Mesenchymal stem cell (in vitro differentiated cells and primary cell): ENCODE data around the gene CTNNA3.

ENCODE experiments used
- DNase-seq: peaks from one replicate; pipeline ENCODE4 v3.0.0-alpha.2; 2013
- H2AFZ ChIP-seq: one replicate; pipeline ENCODE4 v1.6.1; 2013; ENCODE audit warnings: low read depth, mild to moderate bottlenecking, control low read depth, inconsistent platforms, low read length, moderate library complexity
- H2AK5ac ChIP-seq: 2 replicates; pipeline ENCODE4 v1.6.1; 2013; ENCODE audit warnings: low read length, moderate library complexity, mild to moderate bottlenecking, inconsistent platforms; ENCODE audit not compliant: severe bottlenecking
- H2BK120ac ChIP-seq: one replicate; pipeline ENCODE4 v1.6.1; 2013; ENCODE audit warnings: low read depth, mild to moderate bottlenecking, inconsistent platforms, low read length, moderate library complexity
- H2BK12ac ChIP-seq, 2 experiments: one replicate each; pipeline ENCODE4 v1.6.1; 2013; ENCODE audit warnings: inconsistent platforms in 2 of 2, low read length in 2 of 2, mild to moderate bottlenecking in 2 of 2, moderate library complexity in 2 of 2, control low read depth in 1 of 2
- H2BK15ac ChIP-seq: one replicate; pipeline ENCODE4 v1.6.1; 2013; ENCODE audit warnings: mild to moderate bottlenecking, low read depth, inconsistent platforms; ENCODE audit not compliant: poor library complexity, severe bottlenecking
- H2BK5ac ChIP-seq: 2 replicates; pipeline ENCODE4 v1.6.1; 2013; ENCODE audit warnings: low read depth, mild to moderate bottlenecking, low read length, control low read depth, inconsistent platforms; ENCODE audit not compliant: poor library complexity, severe bottlenecking
- H3K14ac ChIP-seq, 2 experiments: one replicate each; pipeline ENCODE4 v1.6.1; 2013; ENCODE audit warnings: inconsistent platforms in 2 of 2, low read length in 2 of 2, control low read depth in 1 of 2, mild to moderate bottlenecking in 1 of 2, moderate library complexity in 1 of 2
- H3K18ac ChIP-seq, 2 experiments: one replicate each; pipeline ENCODE4 v1.6.1; 2013; ENCODE audit warnings: inconsistent platforms in 2 of 2, low read length in 2 of 2, control low read depth in 1 of 2, low read depth in 1 of 2, mild to moderate bottlenecking in 1 of 2
- H3K23ac ChIP-seq, 2 experiments: one replicate each; pipeline ENCODE4 v1.6.1; 2013; ENCODE audit warnings: inconsistent platforms in 2 of 2, low read length in 2 of 2, mild to moderate bottlenecking in 2 of 2, moderate library complexity in 2 of 2, control low read depth in 1 of 2
- H3K27ac ChIP-seq: 2 replicates; pipeline ENCODE4 v1.5.1; 2013; ENCODE audit warnings: mild to moderate bottlenecking, moderate library complexity, low read length, control low read depth, inconsistent platforms; ENCODE audit not compliant: poor library complexity, severe bottlenecking
- H3K27me3 ChIP-seq, 2 experiments: 2 replicates each; pipeline versions ENCODE4 v1.6.1 to v1.7.0; 2013; ENCODE audit warnings: low read length in 2 of 2, mild to moderate bottlenecking in 2 of 2, moderate library complexity in 2 of 2, control low read depth in 1 of 2, inconsistent platforms in 1 of 2; ENCODE audit not compliant: control insufficient read depth in 1 of 2, insufficient read depth in 1 of 2
- H3K36me3 ChIP-seq, 2 experiments: 2 replicates each; pipeline versions ENCODE4 v1.6.1 to v1.7.0; 2013; ENCODE audit warnings: low read length in 2 of 2, control low read depth in 1 of 2, inconsistent platforms in 1 of 2, low read depth in 1 of 2, mild to moderate bottlenecking in 1 of 2; ENCODE audit not compliant: insufficient read depth in 2 of 2, control insufficient read depth in 1 of 2
- H3K4ac ChIP-seq, 2 experiments: one replicate each; pipeline ENCODE4 v1.6.1; 2013; ENCODE audit warnings: inconsistent platforms in 2 of 2, low read length in 2 of 2, mild to moderate bottlenecking in 2 of 2, moderate library complexity in 2 of 2, control low read depth in 1 of 2, low read depth in 1 of 2
- H3K4me1 ChIP-seq: 2 replicates; pipeline ENCODE4 v1.6.1; 2013; ENCODE audit warnings: low read depth, low read length, control low read depth; ENCODE audit not compliant: control insufficient read depth, insufficient read depth
- H3K4me2 ChIP-seq: 2 replicates; pipeline ENCODE4 v1.6.1; 2013; ENCODE audit warnings: low read length, mild to moderate bottlenecking, inconsistent platforms; ENCODE audit not compliant: poor library complexity, severe bottlenecking
- H3K4me3 ChIP-seq, 2 experiments: 2 replicates each; pipeline versions ENCODE4 v1.5.1 to v1.7.0; 2013; ENCODE audit warnings: low read length in 2 of 2, mild to moderate bottlenecking in 2 of 2, control low read depth in 1 of 2, low read depth in 1 of 2; ENCODE audit not compliant: insufficient read depth in 1 of 2
- H3K79me1 ChIP-seq: replicated peaks from 2 replicates; pipeline ENCODE4 v1.6.1; 2013; ENCODE audit warnings: mild to moderate bottlenecking, control low read depth, low read length, inconsistent platforms; ENCODE audit not compliant: poor library complexity, severe bottlenecking
- H3K9ac ChIP-seq: 2 replicates; pipeline ENCODE4 v1.7.0; 2013; ENCODE audit warnings: mild to moderate bottlenecking, low read length, moderate library complexity
- H3K9me3 ChIP-seq: 2 replicates; pipeline ENCODE4 v1.7.0; 2013; ENCODE audit warnings: mild to moderate bottlenecking, low read length; ENCODE audit not compliant: control insufficient read depth
- H4K8ac ChIP-seq: one replicate; pipeline ENCODE4 v1.6.1; 2013; ENCODE audit warnings: inconsistent platforms, mild to moderate bottlenecking, low read length, moderate library complexity
- H4K91ac ChIP-seq: one replicate; pipeline ENCODE4 v1.6.1; 2013; ENCODE audit warnings: mild to moderate bottlenecking, low read length, inconsistent platforms
- WGBS: methylation state at CpG from one replicate; pipeline ENCODE4 v1.1.7; 2013; ENCODE audit warnings: mixed read lengths; 5-methylcytosine and 5-hydroxymethylcytosine counted together

Gene CTNNA3

DNA sequence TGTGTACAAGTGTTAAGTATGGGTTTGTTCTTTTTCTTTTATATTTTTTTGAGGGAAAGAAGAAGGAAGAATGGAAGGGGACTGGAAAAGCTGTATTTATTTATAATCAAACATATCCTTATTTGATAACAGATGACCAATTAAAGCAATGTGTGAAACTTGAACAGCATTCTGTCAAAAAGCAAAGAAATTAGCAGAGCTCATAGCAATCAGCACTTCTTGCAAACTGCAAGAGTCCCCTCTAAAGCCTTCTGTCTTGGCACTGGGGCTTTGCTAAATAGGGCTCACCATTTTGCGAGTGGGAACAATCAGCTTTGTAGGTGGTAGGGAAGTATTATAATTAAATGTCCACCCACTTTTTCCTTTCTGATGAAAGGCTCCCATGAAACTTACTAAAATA is 935.1 kb downstream of the CTNNA3 start:
- Histone ChIP-seq H2BK15ac (no peak overlapping the region), H3K4me3 (no peak overlapping the region), H3K4me2 (no peak overlapping the region), H2BK5ac (no peak overlapping the region), H2BK120ac (no peak overlapping the region), H3K9me3 (no peaks in the 10 kb centered on the region), H3K27me3 (no peaks in the 10 kb centered on the region), H2BK12ac (no peak overlapping the region), H3K23ac (no peak overlapping the region), H3K14ac (no peak overlapping the region), H3K4me1 (no peaks in the 10 kb centered on the region), H2AK5ac (no peak overlapping the region), H4K91ac (no peak overlapping the region), H3K79me1 (no peaks in the 10 kb centered on the region), H3K36me3 (no peaks in the 10 kb centered on the region), H3K9ac (no peak overlapping the region), H4K8ac (no peak overlapping the region), H2AFZ (no peak overlapping the region), H3K4ac (no peak overlapping the region), H3K27ac (no peak overlapping the region), H3K18ac (no peak overlapping the region)
- no CpG with 5 or more reads among the region's 1 CpG for WGBS
- no peak for DNase-seq

DNA sequence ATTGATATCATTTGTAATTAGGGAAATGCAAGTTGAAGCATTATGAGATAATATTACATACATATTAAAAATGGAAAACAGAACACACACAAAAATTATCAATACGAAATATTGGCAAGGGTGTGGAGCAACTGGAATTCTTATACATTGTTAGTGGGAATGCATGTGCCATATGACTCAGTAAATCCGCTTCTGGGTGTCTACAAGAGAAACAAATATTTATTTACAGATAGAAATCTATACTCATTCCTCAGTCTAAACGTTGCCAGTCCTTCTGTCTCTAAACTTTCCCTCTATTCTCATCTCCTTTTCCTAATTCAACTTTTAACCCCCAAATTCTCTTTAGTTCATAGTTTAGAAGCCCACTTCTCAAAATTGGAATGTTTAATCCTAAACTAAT is 940.5 kb downstream of the CTNNA3 start:
- H2BK15ac ChIP-seq, result no peak overlapping the region
- no peaks in the 10 kb centered on the region for H3K79me1 ChIP-seq
- no peak overlapping the region for H3K4me2 ChIP-seq
- H3K9ac ChIP-seq, result no peak overlapping the region
- H2BK12ac ChIP-seq, result no peak overlapping the region
- no peaks in the 10 kb centered on the region for H3K4me1 ChIP-seq
- H3K36me3 ChIP-seq, result no peaks in the 10 kb centered on the region
- H3K27ac ChIP-seq, result no peak overlapping the region
- no peak overlapping the region for H2AFZ ChIP-seq
- no peaks in the 10 kb centered on the region for H3K9me3 ChIP-seq
- no peak overlapping the region for H3K18ac ChIP-seq
- DNase-seq, result no peak
- H2BK5ac ChIP-seq, result no peak overlapping the region
- H3K4ac ChIP-seq, result no peak overlapping the region
- H2AK5ac ChIP-seq, result no peak overlapping the region
- H3K23ac ChIP-seq, result no peak overlapping the region
- H2BK120ac ChIP-seq, result no peak overlapping the region
- no peak overlapping the region for H4K8ac ChIP-seq
- H3K27me3 ChIP-seq, result no peaks in the 10 kb centered on the region
- WGBS, result 57% methylated on average over 2 of the region's 3 CpGs
- H4K91ac ChIP-seq, result no peak overlapping the region
- no peak overlapping the region for H3K14ac ChIP-seq
- no peak overlapping the region for H3K4me3 ChIP-seq

DNA sequence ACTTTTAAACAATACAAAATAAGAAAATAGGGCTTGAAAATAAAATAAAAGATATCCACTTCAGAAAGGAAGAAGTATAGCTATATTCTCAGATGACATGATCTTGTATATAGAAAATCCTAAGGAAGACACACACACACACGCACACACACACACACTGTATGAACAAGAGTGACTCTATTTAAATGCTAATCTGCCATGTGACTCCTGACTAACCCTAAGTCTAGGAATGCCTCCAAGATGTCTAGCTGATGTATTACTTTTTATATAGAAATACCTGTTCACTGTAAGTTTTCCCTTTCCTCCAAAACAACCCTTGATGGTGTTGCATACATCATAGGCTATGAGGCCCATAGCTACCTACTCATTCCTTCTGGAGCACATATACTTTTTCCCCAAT is 943.3 kb downstream of the CTNNA3 start:
- no peaks in the 10 kb centered on the region for H3K27me3 ChIP-seq
- H2BK15ac ChIP-seq, result no peak overlapping the region
- no peak overlapping the region for H3K23ac ChIP-seq
- no peak overlapping the region for H3K18ac ChIP-seq
- no peaks in the 10 kb centered on the region for H3K36me3 ChIP-seq
- no peak overlapping the region for H2BK12ac ChIP-seq
- H3K4me1 ChIP-seq, result no peaks in the 10 kb centered on the region
- no peak overlapping the region for H3K4me2 ChIP-seq
- no peak overlapping the region for H3K4me3 ChIP-seq
- H4K8ac ChIP-seq, result no peak overlapping the region
- H2BK120ac ChIP-seq, result no peak overlapping the region
- DNase-seq, result no peak
- H2BK5ac ChIP-seq, result no peak overlapping the region
- H4K91ac ChIP-seq, result no peak overlapping the region
- H3K9ac ChIP-seq, result no peak overlapping the region
- no peak overlapping the region for H3K27ac ChIP-seq
- no peaks in the 10 kb centered on the region for H3K79me1 ChIP-seq
- H2AFZ ChIP-seq, result no peak overlapping the region
- H3K4ac ChIP-seq, result no peak overlapping the region
- no peak overlapping the region for H3K14ac ChIP-seq
- no CpG with 5 or more reads among the region's 1 CpG for WGBS
- no peaks in the 10 kb centered on the region for H3K9me3 ChIP-seq
- no peak overlapping the region for H2AK5ac ChIP-seq

- Histone ChIP-seq H3K36me3 (no peaks in the 10 kb centered on the region), H2BK12ac (no peak overlapping the region)
- WGBS, result no CpG with 5 or more reads among the region's 1 CpG
These were observed 947.8 kb downstream of the CTNNA3 start for GRCh38 chr10:66748217-66748616.

More at GRCh38 chr10:66748217-66748616, 947.8 kb downstream of the CTNNA3 start:
- Histone ChIP-seq H4K8ac (no peak overlapping the region), H3K4ac (no peak overlapping the region), H3K9me3 (no peaks in the 10 kb centered on the region), H4K91ac (no peak overlapping the region), H2AFZ (no peak overlapping the region), H2BK120ac (no peak overlapping the region), H3K14ac (no peak overlapping the region), H3K27me3 (no peaks in the 10 kb centered on the region), H2BK15ac (no peak overlapping the region), H2BK5ac (no peak overlapping the region), H2AK5ac (no peak overlapping the region), H3K18ac (no peak overlapping the region), H3K4me3 (no peak overlapping the region), H3K23ac (no peak overlapping the region), H3K27ac (peak overlapping the region; percentile 80), H3K4me2 (no peak overlapping the region), H3K4me1 (no peaks in the 10 kb centered on the region), H3K9ac (no peak overlapping the region), H3K79me1 (no peaks in the 10 kb centered on the region)
- no peak for DNase-seq
